DLD1 (cell line): Measurements from ENCODE around the gene CHST5.
"Not testable (repeated sequence)": the region's sequence is repeated elsewhere in the genome, so short reads cannot be mapped to it uniquely, and the experiment has no call there.

Source experiments
- in situ Hi-C: cut with HindIII; loops from 2 replicates; pipeline ENCODE4 v1.10.0; 2017; ENCODE audit warnings: low sequenced_read_pairs

Gene CHST5

GRCh38 chr16:75514296-75514695 is 21.6 kb downstream of the CHST5 start:
- in situ Hi-C loops, result no loop called here

GRCh38 chr16:75506574-75506973 is 29.3 kb downstream of the CHST5 start:
- in situ Hi-C loops, result no loop called here

GRCh38 chr16:75506107-75506506 is 29.8 kb downstream of the CHST5 start:
- in situ Hi-C loops, result no loop called here

GRCh38 chr16:75503801-75504200 is 32.1 kb downstream of the CHST5 start:
- in situ Hi-C loops, result no loop called here

GRCh38 chr16:75502916-75503605 is 32.8 kb downstream of the CHST5 start:
- in situ Hi-C loops, result no loop called here

GRCh38 chr16:75501820-75502219 is 34.1 kb downstream of the CHST5 start:
- in situ Hi-C loops, result not testable (repeated sequence)

GRCh38 chr16:75501359-75501758 is 34.5 kb downstream of the CHST5 start:
- in situ Hi-C loops, result no loop called here

GRCh38 chr16:75498605-75499322 is 37.1 kb downstream of the CHST5 start:
- in situ Hi-C loops, result not testable (repeated sequence)

- in situ Hi-C loops, result no loop called here
These were observed 38.4 kb downstream of the CHST5 start for GRCh38 chr16:75497558-75497957.

- in situ Hi-C loops, result no loop called here
These were observed 40.7 kb downstream of the CHST5 start, which contains the start of gene CHST6 for GRCh38 chr16:75495076-75495674. CHST6 (minus strand) TSS chr16:75495441; CDS start chr16:75479828, 15,613 bp downstream.

- in situ Hi-C loops, result no loop called here
These were observed 41.2 kb downstream of the CHST5 start for GRCh38 chr16:75494661-75495075.

GRCh38 chr16:75494184-75494583 is 41.7 kb downstream of the CHST5 start:
- in situ Hi-C loops, result no loop called here

GRCh38 chr16:75491876-75492275 is 44.0 kb downstream of the CHST5 start:
- in situ Hi-C loops, result no loop called here

- in situ Hi-C loops, result no loop called here
These were observed 47.6 kb downstream of the CHST5 start for GRCh38 chr16:75488322-75488721.

- in situ Hi-C loops, result no loop called here
These were observed 49.1 kb downstream of the CHST5 start for GRCh38 chr16:75486676-75487313.

GRCh38 chr16:75486014-75486675 is 49.8 kb downstream of the CHST5 start:
- in situ Hi-C loops, result no loop called here

GRCh38 chr16:75485230-75486013 is 50.5 kb downstream of the CHST5 start:
- in situ Hi-C loops, result no loop called here

GRCh38 chr16:75483222-75483621 is 52.7 kb downstream of the CHST5 start:
- in situ Hi-C loops, result no loop called here

- in situ Hi-C loops, result no loop called here
These were observed 53.3 kb downstream of the CHST5 start for GRCh38 chr16:75482434-75483205.
